ENCODE results near the gene MYNN. TPM values are rescaled to one million over a fixed set of nuclear protein-coding genes. Genes with fewer than 3 reads are reported as not detected.

The MYNN gene
- total RNA-seq, 1 donor from 2014 or later, result 23.6 TPM

DNA sequence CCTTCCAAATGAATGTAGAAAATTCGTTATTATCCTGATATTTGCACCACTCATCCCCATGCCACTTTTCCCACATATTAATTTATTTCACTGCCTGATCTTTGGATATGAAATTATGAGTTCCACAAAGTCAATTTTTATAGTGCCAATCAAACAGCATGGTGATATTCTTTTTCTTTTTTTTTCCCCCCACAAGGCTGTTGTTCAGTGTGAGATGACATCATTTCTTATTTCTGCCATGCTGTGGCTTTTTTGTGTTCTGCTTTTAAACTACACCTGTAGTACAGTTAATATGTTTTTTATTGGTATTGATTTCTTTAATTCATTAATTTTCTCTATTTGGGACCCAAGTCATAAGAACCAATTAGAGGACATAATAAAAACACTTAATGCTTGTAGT, 14.6 kb downstream of the MYNN start:
- no peaks in the 10 kb centered on the region for H3K4me1 ChIP-seq
- TF ChIP-seq EZH2phosphoT487 (IDR thresholded peaks at IDR 0.05), result no peak
- TF ChIP-seq, protein P1, sequence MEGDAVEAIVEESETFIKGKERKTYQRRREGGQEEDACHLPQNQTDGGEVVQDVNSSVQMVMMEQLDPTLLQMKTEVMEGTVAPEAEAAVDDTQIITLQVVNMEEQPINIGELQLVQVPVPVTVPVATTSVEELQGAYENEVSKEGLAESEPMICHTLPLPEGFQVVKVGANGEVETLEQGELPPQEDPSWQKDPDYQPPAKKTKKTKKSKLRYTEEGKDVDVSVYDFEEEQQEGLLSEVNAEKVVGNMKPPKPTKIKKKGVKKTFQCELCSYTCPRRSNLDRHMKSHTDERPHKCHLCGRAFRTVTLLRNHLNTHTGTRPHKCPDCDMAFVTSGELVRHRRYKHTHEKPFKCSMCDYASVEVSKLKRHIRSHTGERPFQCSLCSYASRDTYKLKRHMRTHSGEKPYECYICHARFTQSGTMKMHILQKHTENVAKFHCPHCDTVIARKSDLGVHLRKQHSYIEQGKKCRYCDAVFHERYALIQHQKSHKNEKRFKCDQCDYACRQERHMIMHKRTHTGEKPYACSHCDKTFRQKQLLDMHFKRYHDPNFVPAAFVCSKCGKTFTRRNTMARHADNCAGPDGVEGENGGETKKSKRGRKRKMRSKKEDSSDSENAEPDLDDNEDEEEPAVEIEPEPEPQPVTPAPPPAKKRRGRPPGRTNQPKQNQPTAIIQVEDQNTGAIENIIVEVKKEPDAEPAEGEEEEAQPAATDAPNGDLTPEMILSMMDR (IDR thresholded peaks at IDR 0.05), result no peak
- no peak for TF ChIP-seq EZH2 (IDR thresholded peaks at IDR 0.05)
- Mint-ChIP-seq H3K9me3 (no peaks in the 10 kb centered on the region), H3K4me3 (no peak overlapping the region), H3K4me1 (no peaks in the 10 kb centered on the region), H3K27me3 (ENCODE audit: insufficient read depth, low read depth) (no peaks in the 10 kb centered on the region), H3K36me3 (peaks cover 11% of the 10 kb centered on the region), H3K27ac (no peak overlapping the region)
- no peaks in the 10 kb centered on the region for H3K9me3 ChIP-seq (ENCODE audit: low read depth)
- no peak for DNase-seq (ENCODE audit: low spot score)
- H3K4me2 ChIP-seq, result no peak overlapping the region
- H3K27ac ChIP-seq, result no peak overlapping the region
- no peak overlapping the region for H2AFZ ChIP-seq (replicated peaks)
- no peak overlapping the region for H3K9ac ChIP-seq
- no peaks in the 10 kb centered on the region for H3K79me2 ChIP-seq (ENCODE audit: low read depth)
- H3K27me3 ChIP-seq, result no peaks in the 10 kb centered on the region
- H3F3A ChIP-seq (ENCODE audit: low read depth), result no peaks in the 10 kb centered on the region
- H3K4me3 ChIP-seq, result no peak overlapping the region
- H3K36me3 ChIP-seq, result peaks cover 14% of the 10 kb centered on the region
- no peaks in the 10 kb centered on the region for H4K20me1 ChIP-seq (ENCODE audit: low read depth)

GRCh38 chr3:169790219-169790618, 17.0 kb downstream of the MYNN start:
- no peak overlapping the region for H3K4me2 ChIP-seq

DNA sequence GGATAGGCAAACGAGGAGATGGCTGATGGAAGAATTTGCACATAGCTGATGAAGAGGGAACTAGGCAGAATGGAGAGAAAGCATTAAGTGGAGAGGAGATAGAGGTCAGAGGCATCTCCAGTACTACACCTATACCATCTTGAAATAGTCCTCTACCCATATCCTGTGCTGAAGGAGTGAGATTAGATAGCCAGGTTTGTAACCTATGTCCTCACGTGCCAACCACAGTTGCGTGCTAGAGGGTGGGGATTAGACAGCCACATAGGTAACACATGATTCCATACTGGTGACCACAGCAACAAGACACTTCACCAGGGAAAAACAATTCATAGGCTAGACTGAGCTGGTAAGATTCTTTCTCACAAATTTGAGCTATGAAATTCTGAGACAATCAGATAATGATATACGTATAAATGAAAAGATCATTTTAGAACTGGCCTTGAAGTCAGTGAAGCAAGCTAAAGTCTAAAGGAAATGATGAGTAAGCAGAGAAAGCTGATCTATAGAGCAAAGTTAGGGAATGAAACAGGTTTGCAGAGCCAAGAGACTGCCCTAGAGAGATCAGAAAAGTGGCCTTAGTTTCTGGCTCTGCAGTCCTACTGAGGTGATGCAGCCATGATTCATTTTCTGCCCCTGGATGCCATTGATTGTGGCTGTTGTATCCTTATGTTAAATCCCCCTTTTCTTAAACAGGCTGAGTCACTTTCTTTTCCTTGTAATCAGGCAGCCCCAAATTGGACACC, 17.7 kb downstream of the MYNN start:
- no peaks in the 10 kb centered on the region for H3K27me3 Mint-ChIP-seq (ENCODE audit: insufficient read depth, low read depth)
- peaks cover 8% of the 10 kb centered on the region for H3K36me3 Mint-ChIP-seq
- no peak overlapping the region for H3K27ac Mint-ChIP-seq
- H3K4me3 Mint-ChIP-seq, result no peak overlapping the region
- Histone ChIP-seq H3F3A (ENCODE audit: low read depth) (no peaks in the 10 kb centered on the region), H2AFZ (replicated peaks) (no peak overlapping the region), H3K36me3 (peaks cover 5% of the 10 kb centered on the region), H3K4me3 (no peak overlapping the region), H3K27me3 (no peaks in the 10 kb centered on the region), H4K20me1 (ENCODE audit: low read depth) (no peaks in the 10 kb centered on the region), H3K27ac (no peak overlapping the region), H3K4me2 (no peak overlapping the region), H3K9me3 (ENCODE audit: low read depth) (no peaks in the 10 kb centered on the region), H3K4me1 (no peaks in the 10 kb centered on the region), H3K9ac (no peak overlapping the region), H3K79me2 (ENCODE audit: low read depth) (no peaks in the 10 kb centered on the region)
- TF ChIP-seq EZH2phosphoT487 (IDR thresholded peaks at IDR 0.05) (no peak), EZH2 (IDR thresholded peaks at IDR 0.05) (no peak)
- TF ChIP-seq, protein P1 (IDR thresholded peaks at IDR 0.05), result no peak
- no peaks in the 10 kb centered on the region for H3K9me3 Mint-ChIP-seq
- no peaks in the 10 kb centered on the region for H3K4me1 Mint-ChIP-seq
- no peak for DNase-seq (ENCODE audit: low spot score)

More at GRCh38 chr3:169790219-169790618, 17.0 kb downstream of the MYNN start:
- Histone ChIP-seq H3K27me3 (no peaks in the 10 kb centered on the region), H3K9me3 (ENCODE audit: low read depth) (no peaks in the 10 kb centered on the region), H3F3A (ENCODE audit: low read depth) (no peaks in the 10 kb centered on the region), H2AFZ (replicated peaks) (no peak overlapping the region), H3K36me3 (peaks cover 5% of the 10 kb centered on the region), H3K9ac (no peak overlapping the region), H3K4me1 (no peaks in the 10 kb centered on the region), H3K79me2 (ENCODE audit: low read depth) (no peaks in the 10 kb centered on the region), H3K27ac (no peak overlapping the region), H4K20me1 (ENCODE audit: low read depth) (no peaks in the 10 kb centered on the region), H3K4me3 (no peak overlapping the region)
- TF ChIP-seq EZH2phosphoT487 (IDR thresholded peaks at IDR 0.05) (no peak), EZH2 (IDR thresholded peaks at IDR 0.05) (no peak)
- TF ChIP-seq, protein P1 (IDR thresholded peaks at IDR 0.05), result no peak
- Mint-ChIP-seq H3K4me1 (no peaks in the 10 kb centered on the region), H3K4me3 (no peak overlapping the region), H3K27me3 (ENCODE audit: insufficient read depth, low read depth) (no peaks in the 10 kb centered on the region), H3K9me3 (no peaks in the 10 kb centered on the region), H3K27ac (no peak overlapping the region), H3K36me3 (peaks cover 11% of the 10 kb centered on the region)
- no peak for DNase-seq (ENCODE audit: low spot score)

All from neural progenitor cell (in vitro differentiated cells).